D721Med (cell line): ENCODE results near the gene ST7.

Source experiments
- DNase-seq: peaks from one replicate; pipeline ENCODE4 v3.0.0; 2011; ENCODE audit warnings: low spot score; ENCODE audit not compliant: insufficient read length
- FAIRE-seq: peaks from 2 replicates; lab custom pipeline; 2011; peaks lifted over from hg19 to GRCh38; lab: Jason Lieb, UNC
- CTCF ChIP-seq: IDR thresholded peaks from 2 replicates; pipeline ENCODE4 v1.5.1; 2012; ENCODE audit warnings: mild to moderate bottlenecking, control low read depth; ENCODE audit not compliant: insufficient read depth; ENCODE audit errors: missing control alignments

The ST7 gene

DNA sequence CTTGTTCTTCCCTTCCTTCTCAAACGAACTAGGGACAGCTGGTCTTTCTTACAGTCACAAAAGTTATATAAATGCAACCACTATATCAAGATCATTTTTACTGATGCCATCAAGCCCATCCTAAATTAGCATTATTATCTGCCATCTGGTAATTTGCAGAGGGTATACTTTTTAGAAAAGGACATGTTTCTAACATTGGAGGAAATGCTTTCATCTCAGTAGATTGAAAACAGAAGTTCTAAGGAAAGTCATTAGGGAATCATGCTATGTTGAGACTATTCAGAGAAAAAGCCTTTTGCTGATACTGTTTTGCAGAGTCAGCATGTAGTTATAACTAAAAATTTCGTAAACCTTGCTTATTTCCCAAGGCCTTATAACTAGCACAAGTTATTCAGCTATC, 222.9 kb downstream of the ST7 start:
- DNase-seq (no peak), FAIRE-seq (no peak)
- TF ChIP-seq CTCF = no peak

GRCh38 chr7:117178600-117178999, 225.3 kb downstream of the ST7 start:
- no peak for TF ChIP-seq CTCF
- no peak for DNase-seq
- no peak for FAIRE-seq

- FAIRE-seq (no peak), DNase-seq (no peak)
- no peak for TF ChIP-seq CTCF
Observed at GRCh38 chr7:117179701-117180100, 226.4 kb downstream of the ST7 start.

GRCh38 chr7:117183729-117184128, 230.4 kb downstream of the ST7 start:
- no peak for FAIRE-seq
- TF ChIP-seq CTCF = no peak
- no peak for DNase-seq

DNA sequence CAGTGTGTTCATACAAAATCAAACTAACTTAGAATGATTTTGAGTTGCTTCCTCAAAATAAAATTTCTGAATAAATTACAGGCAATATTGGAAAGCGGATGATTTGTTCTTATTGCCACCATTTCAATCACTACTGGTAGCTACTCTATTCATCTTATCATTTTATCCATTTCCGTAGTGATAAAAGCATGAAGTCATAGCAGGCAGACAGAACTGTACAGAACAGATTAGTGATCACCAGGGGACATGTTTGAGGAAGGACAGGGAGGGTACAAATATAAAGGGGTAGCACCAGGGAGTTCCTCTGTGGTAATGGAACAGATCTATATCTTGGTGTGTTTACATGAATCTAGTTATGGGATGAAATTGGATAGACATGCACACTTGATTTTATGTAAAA, 231.1 kb downstream of the ST7 start:
- DNase-seq (no peak), FAIRE-seq (no peak)
- TF ChIP-seq CTCF = no peak

- no peak for TF ChIP-seq CTCF
- no peak for FAIRE-seq
- no peak for DNase-seq
Observed at GRCh38 chr7:117185124-117185523, 231.8 kb downstream of the ST7 start.

- no peak for TF ChIP-seq CTCF
- DNase-seq (no peak), FAIRE-seq (no peak)
Observed at GRCh38 chr7:117186218-117187010, 233.1 kb downstream of the ST7 start.
